ENCODE data around the gene DISC1. TPM values are rescaled to one million over a fixed set of nuclear protein-coding genes. Genes with fewer than 3 reads are reported as not detected.

Gene DISC1
- total RNA-seq, 1 experiment from 2014 or later, result 0.36 TPM

- TF ChIP-seq SIN3A (IDR thresholded peaks at IDR 0.05; ENCODE audit: borderline replicate concordance, insufficient read depth, low read depth, low read length) (no peak), POLR2AphosphoS5 (IDR thresholded peaks at IDR 0.05; ENCODE audit: low read depth, low read length) (no peak), CTCF (IDR thresholded peaks at IDR 0.05) (no peak), REST (IDR thresholded peaks at IDR 0.05; ENCODE audit: insufficient read depth in 1 of 2, low read depth in 2 of 2, low read length in 1 of 2) (no peak), TCF7L2 (IDR thresholded peaks at IDR 0.05; ENCODE audit: low read depth, low read length) (no peak)
- Histone ChIP-seq H3K4me3 (ENCODE audit: low read depth in 2 of 2, low read length in 2 of 2) (no peak overlapping the region), H3K27ac (ENCODE audit: low read length) (no peak overlapping the region), H3K9me3 (ENCODE audit: control insufficient read depth, insufficient read depth, low read depth, low read length) (no peaks in the 10 kb centered on the region), H3K27me3 (ENCODE audit: control insufficient read depth, insufficient read depth, low read length) (no peaks in the 10 kb centered on the region), H3K36me3 (ENCODE audit: control insufficient read depth, insufficient read depth, low read length) (no peaks in the 10 kb centered on the region; the same call in 1 of the 2 replicates), H3K4me1 (ENCODE audit: control insufficient read depth, insufficient read depth, low read length) (no peaks in the 10 kb centered on the region)
- POLR2A ChIA-PET, result no interaction called here
- intact Hi-C loops (cut with micrococcal nuclease; ENCODE audit: unreplicated experiment) (no loop called here), in situ Hi-C loops (cut with HindIII; ENCODE audit: low pct_unique_long_range_greater_than_20kb, low sequenced_read_pairs) (no loop called here)
- ATAC-seq (no peak), DNase-seq (ENCODE audit: low read depth, low spot score) (no peak)
- BruUV-seq (replicated peaks), result no TSS peak
- CTCF ChIA-PET, result no interaction called here
These were observed 367.4 kb downstream of the DISC1 start for GRCh38 chr1:231993968-231994455.

- BruUV-seq (replicated peaks), result no TSS peak
- Histone ChIP-seq H3K27me3 (ENCODE audit: control insufficient read depth, insufficient read depth, low read length) (no peaks in the 10 kb centered on the region), H3K4me3 (ENCODE audit: low read depth in 2 of 2, low read length in 2 of 2) (no peak overlapping the region), H3K36me3 (ENCODE audit: control insufficient read depth, insufficient read depth, low read length) (no peaks in the 10 kb centered on the region; the same call in 1 of the 2 replicates), H3K4me1 (ENCODE audit: control insufficient read depth, insufficient read depth, low read length) (no peaks in the 10 kb centered on the region), H3K9me3 (ENCODE audit: control insufficient read depth, insufficient read depth, low read depth, low read length) (no peaks in the 10 kb centered on the region), H3K27ac (ENCODE audit: low read length) (no peak overlapping the region)
- TF ChIP-seq REST (IDR thresholded peaks at IDR 0.05; ENCODE audit: insufficient read depth in 1 of 2, low read depth in 2 of 2, low read length in 1 of 2) (no peak), POLR2AphosphoS5 (IDR thresholded peaks at IDR 0.05; ENCODE audit: low read depth, low read length) (no peak), CTCF (IDR thresholded peaks at IDR 0.05) (no peak), SIN3A (IDR thresholded peaks at IDR 0.05; ENCODE audit: borderline replicate concordance, insufficient read depth, low read depth, low read length) (no peak), TCF7L2 (IDR thresholded peaks at IDR 0.05; ENCODE audit: low read depth, low read length) (no peak)
- intact Hi-C loops (cut with micrococcal nuclease; ENCODE audit: unreplicated experiment), result no loop called here
- POLR2A ChIA-PET, result no interaction called here
- in situ Hi-C loops (cut with HindIII; ENCODE audit: low pct_unique_long_range_greater_than_20kb, low sequenced_read_pairs), result no loop called here
- DNase-seq (ENCODE audit: low read depth, low spot score) (no peak), ATAC-seq (no peak)
- CTCF ChIA-PET, result no interaction called here
These were observed 372.2 kb downstream of the DISC1 start for GRCh38 chr1:231998791-231999190.
